Right renal pelvis (tissue), 4 donors: Measurements from ENCODE around the gene GAS6. TPM values are rescaled to one million over a fixed set of nuclear protein-coding genes. Genes with fewer than 3 reads are reported as not detected.

Source experiments
- DNase-seq, 4 donors: peaks; one replicate each; pipeline ENCODE4 v3.0.0-alpha.2; 2013; ENCODE audit warnings: low read depth in 4 of 4, low spot score in 3 of 4, missing footprints in 1 of 4
- polyA plus RNA-seq, 4 donors: library from polyadenylated mRNA; unstranded; fragments of 120-200 nt; gene quantifications; one replicate each; pipeline ENCODE4 v1.2.1, GENCODE V29; 2013; ENCODE audit not compliant: insufficient read length in 4 of 4

Gene GAS6
- polyA plus RNA-seq, 4 donors = 26.2 to 41.4 (median 27.7) TPM

DNA sequence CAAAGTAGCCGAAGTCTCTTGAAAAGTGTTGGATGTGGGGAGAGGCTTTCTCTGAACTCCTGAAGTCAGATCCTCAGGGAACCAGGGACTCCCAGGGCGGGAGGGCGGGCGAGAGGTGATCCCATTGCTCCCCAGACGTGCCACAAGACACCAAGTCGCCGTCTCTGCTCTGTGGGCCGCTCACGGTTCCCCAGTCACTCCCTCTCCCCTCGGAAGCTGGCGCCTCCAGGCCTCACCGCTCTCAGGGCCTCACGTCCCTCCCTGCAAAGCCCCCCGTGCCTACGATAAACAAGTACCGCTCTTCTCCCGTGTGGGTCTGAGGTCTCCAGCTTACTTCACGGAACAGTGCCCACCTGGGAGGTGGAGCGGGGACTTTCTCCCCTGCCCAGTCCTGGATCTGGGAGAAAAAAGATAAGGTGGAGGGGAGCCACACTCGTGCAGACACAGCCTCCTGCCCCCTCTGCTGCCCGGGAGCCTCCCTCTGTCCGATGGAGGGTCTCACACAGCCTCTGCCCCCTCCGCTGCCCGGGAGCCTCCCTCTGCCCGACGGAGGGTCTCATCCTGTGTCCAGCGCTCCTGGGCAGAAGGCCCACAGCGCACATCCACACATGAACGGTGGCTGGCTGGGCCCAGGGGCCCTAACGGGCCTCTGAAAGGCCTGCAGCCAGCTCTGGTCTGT lies 50.7 kb downstream of the GAS6 start:
- DNase-seq = no peak

DNA sequence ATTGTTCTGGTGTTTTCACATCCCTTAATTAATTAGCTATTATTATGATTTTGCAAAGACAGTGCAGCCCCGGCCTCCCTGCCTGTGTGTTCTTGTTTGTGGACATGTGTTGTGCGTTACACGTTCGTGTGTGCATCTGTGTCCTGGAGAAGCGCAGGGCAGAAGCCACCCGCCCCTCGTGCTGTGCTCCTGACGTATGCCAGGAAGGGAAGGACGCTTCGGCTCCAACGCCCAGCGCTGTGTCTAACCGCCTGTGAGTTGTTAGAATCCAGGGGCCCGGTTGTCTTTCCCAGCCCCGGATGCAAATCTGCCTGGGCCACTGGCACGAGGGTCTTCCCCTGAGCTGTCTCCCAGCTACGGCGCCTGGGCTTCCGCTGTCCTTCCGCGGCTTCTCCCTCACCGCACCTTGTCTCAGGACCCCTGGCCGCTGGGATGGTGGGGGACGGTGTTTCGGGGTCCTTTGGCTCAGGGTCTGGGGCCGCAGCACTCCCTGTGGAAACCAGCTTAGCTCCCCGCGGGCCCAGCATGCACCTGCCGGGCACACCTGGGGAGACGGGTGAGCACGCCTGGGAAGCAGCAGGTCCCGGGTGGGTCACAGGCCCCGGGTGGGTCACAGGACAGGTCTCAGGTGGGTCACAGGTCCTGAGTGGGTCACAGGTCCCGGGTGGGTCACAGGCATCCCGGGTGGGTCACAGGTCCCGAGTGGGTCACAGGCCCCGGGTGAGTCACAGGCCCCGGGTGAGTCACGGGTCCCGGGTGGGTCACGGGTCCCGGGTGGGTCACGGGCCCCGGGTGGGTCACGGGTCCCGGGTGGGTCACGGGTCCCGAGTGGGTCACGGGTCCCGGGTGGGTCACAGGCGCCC lies 51.5 kb downstream of the GAS6 start:
- no peak for DNase-seq

DNA sequence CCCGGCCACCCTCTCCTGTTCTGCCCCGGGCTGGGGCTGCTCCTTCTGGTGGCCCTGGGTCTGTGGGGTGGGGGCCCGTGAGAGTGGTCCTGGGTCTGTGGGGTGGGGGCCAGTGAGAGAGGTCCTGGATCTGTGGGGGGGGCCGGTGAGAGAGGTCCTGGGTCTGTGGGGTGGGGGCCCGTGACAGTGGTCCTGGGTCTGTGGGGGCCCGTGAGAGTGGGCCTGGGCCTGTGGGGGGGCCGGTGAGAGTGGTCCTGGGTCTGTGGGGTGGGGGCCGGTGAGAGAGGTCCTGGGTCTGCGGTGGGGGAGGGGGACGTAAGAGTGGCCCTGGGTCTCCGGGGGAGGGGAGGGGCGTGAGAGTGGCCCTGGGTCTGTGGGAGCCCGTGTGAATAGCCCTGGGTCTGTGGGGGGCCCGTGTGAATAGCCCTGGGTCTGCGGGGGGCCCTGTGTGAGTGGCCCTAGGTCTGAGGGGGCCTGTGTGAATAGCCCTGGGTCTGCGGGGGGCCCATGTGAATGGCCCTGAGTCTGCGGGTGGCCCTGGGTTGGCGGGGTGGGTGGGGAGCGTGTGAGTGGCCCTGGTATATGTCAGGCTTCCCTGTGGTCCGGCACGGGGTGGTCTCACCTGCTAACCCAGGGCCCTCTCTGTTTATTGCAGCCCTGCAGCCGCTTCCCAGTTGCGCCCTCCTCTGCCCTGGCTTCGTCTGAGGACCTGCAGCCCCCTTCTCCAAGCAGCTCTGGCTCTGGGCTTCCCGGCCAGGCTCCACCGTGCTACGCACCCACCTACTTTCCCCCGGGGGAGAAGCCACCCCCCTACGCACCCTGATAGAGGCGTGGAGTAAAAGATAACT lies 52.6 kb downstream of the GAS6 start:
- DNase-seq = no peak

DNA sequence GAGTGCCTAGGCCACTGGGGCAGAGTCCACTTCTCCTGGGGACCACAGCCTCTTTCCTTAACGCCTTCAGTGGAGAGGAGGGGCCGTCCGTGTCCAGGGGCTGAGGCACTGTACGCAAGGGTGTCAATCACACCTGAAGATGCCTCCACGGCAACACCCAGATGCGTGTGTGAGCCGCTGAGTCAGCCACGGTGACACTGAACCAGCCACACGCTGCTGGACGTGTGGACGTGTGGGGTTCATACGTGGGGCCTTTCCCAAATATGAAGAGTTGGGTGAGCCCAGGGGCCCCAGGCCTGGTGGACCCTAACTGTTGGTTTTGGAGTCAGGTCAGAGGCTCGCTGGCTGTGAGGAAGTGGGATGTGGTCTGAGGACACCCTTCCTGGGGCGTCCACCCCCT lies 53.2 kb downstream of the GAS6 start:
- no peak for DNase-seq

DNA sequence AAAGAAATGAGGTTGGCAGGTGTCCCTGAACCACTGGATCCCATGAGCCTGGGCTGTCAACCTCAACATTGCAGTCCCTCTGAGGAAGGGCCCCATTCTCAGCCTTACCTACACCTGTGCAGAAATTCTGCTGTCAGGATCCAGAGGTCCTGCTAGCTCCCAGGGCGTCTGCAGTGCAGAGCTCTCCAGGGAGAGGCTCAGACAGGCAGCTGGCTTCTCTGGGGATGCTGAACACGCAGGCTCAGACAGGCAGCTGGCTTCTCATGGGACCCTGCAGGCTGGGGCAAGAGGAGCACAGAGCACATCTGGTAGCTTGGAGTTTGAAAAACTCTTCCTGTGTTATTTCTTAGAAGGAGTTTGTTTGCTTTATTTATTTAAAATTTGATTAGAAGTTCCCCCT lies 53.9 kb downstream of the GAS6 start:
- DNase-seq = no peak

DNA sequence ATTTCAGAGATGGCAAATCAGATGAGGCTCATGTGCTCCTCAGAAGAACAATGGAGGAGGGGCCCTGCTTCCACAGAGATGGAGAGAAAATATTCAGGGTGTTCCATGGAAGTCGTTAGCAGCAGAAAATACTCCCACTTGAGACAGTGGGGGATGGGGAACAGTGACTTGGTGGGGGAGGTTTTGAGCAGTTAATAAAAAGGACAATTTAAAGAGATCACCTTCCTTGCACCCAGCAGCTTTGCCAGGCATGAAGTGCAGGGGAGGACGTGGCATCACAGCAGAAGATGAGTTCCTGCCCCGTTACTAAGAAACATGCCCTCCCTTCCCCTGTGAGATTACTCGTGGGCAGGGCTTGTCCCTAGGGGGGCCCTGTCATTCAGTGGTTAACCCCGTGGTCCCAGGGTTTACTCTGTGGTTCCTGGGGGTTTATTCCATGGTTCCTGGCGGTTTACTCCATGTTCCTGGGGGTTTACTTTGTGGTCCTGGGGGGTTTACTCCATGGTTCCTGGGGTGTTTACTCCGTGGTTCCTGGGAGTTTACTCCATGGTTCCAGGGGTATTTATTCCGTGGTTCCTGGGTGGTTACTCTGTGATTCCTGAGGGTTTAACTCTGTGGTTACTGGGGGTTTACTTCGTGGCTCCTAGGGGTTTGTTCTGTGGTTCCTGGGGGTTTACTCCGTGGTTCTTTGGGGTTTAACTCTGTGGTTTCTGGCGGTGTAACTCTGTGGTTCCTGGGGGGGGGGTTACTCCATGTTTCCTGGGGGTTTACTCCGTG lies 55.6 kb downstream of the GAS6 start:
- DNase-seq = no peak

DNA sequence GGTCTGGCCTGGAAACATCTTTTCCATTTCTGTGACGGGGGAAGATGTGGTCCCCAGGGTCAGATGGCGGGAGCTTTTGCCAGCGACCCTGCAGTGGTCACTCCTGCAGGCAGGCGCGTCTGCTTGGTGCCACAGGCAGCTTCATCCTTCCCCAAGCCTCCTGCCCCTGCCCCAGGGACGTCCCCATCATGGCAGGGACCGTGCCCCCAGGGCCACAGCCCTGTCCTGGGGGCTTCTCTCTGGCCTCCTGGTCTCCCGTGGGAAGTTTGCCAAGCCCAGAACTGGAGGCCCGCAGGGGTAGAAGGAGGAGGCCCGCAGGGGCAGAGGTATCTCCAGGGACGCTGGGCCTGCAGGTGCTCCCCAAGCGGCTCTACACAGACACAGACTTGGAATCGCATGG lies 57.4 kb downstream of the GAS6 start:
- DNase-seq = no peak

DNA sequence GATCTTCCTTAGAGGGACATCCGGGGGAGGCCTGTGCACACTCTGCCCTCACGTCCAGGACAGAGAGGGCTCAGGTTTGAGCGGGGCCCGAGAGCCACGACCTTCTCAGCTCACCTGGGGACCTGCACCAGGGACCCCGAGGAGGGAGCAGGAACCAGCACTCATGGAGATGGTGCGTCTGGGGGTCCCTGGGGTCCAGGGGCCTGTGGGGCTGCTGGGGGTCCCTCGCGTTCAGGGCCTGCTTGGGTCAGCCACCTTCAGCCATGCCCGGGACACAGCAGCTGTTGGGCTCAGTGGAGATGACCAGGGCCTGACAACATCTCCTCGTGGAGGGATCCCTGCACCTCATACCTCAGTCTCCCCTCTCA lies 57.8 kb downstream of the GAS6 start:
- no peak for DNase-seq

DNA sequence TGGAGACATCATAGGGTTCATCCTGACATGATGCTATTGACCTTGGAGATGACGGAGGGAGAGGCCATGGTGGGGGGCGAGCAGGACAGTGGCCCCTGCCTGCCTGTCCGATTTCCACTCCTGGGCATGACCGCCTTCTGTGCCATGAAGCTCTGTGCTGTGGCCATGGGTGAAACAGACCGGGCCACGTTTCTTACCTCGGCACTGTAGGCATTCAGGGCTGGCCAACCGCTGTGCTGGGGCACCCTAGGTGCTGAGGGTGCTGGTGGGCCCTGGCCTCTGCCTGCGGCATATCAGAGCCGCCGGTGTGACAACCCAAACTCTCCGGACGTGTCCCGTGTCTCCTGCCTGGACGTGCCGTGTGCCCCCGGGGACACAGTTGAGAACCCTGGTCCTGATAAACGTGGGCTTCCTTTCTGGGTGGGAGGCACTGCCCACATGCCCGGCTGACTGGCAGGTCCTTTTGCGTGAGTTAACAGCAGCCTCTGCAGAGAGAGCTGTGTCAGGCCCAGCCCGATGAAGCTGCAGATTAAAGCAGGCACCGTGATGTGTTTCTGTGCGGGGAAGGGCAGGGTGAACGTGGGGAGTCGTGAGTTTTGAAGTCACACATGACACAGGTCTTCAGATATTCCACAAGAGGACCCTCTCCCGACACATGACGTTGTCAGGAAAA lies 58.3 kb downstream of the GAS6 start:
- DNase-seq = no peak

DNA sequence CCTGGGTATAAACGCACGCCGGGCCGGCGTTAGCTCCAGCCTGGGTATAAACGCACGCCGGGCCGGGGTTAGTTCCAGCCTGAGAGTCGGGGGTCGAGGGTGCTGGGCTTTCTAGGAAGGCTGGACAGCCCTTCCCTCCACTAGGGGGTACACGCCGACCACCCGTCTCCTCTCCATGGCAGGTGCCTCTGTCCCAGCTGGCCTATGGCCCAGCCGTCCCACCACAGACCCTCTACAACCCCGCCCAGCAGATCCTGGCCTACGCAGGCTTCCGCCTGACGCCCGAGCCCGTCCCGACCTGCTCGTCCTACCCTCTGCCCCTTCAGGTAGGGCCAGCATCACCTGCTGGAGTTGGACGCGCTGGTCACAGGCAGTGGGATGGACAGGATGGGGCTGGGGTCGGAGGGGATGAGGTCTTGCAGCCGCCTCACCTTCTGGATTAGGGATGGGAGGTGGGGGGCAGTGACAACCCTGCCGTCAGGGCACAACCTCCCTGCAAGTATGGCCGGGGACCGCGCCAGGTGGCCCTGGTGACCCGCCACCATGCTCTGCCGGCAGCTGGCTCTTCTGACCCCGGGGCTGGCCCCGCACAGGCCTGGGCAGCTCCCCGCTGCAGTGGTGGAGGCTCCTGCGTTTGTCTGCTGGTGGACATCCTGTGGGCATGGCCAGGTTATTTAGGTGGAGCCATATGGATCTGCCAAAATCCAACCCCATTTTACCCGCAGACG lies 59.0 kb downstream of the GAS6 start:
- no peak for DNase-seq

DNA sequence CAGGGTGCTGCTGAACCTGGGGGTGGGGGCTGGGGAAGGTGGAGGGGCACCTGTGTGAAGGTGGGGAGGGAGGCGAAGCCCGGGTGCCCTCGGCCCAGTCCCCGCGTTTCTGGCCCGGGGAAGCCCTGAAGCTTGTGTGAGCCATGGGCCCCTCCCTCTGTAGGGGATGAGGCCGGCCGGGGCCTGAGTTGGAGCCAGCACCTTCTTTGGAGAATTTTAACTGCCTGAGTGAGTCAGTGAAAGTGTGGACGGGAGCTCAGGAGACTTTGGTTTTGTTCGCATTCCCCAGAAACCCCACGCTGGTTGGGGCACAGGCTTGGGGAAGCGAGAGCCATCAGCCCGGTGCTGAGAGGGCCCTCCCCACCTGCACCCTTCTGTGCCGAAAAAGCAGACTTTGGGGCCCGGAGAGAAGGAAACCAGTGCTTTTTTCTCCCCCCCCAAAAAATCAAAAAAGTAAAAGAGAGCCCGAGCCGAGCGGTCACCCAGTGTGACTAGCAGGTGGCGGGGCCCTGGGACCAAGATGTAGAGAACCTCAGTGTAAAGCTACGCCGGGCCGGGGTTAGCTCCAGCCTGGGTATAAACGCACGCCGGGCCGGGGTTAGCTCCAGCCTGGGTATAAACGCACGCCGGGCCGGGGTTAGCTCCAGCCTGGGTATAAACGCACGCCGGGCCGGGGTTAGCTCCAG lies 59.7 kb downstream of the GAS6 start:
- no peak for DNase-seq

DNA sequence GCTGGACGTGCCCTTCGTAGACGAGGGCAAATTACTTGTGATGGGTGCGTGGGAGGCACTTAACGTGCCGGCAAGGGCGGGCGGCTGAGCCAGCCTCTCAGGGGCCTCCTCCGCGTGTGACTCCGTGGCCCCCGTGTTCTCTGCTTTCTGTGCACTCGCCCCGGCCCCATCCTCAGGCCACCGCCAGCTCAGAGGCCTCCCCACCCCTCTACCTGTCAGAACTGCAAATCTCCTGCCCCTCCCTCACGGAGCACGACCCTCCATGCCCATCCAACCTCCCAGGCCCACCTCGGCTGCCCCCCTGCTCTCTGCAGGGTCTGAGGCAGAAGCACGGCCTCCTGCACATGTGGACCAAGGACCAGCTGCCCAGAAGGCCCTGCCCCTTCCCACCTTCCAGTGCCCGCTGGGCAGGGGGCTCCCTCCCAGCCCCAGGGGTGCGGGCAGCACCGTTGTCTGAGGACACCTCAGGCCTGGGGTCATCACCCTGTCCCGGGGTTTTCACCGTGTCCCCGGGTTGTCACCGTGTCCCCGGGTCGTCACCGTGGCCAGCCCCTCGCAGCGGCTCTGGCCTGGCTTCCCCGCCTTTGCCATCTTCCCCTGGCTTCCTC lies 60.4 kb downstream of the GAS6 start:
- DNase-seq = no peak

DNA sequence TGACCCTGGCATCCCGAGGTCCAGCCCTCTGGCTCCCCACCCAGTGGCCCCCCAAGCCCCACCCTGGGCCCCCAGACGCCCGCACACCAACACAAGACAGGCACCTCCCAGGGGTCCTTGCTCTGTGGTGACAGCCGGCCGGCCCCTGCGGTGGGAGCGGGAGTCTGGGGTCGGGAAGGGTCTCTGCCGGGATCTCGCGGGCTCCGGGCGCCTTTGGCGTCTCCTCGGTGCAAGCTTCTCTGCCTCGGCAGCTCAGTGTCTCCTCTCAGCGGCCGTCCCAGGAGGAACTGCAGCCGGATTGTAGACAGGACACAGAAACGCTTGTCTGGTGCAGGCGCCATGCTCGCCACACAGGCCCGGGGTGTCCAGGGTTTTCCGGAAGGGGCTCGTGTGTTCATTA lies 61.1 kb downstream of the GAS6 start:
- DNase-seq = no peak

DNA sequence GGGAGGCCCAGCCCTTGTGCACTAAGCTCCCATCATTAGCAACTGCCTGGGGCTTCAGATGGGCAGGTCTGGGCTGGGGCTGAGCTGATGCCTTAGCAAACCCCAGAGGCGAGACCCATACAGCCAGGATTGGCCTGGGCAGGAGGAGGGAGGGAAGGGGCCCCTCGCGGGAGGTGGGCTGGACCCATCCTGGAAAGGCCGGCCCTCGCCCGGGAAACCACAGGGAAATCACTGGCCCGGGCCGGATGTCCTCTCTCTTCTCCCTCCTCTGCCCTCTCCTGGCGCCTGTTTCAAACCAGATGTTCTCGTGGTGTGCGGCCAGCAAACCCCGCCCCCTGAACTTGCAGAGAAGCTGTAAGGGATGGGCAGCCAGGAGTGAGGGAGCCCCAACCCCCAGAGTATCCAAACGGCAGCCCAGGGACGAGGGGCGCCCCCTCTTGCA lies 61.8 kb downstream of the GAS6 start:
- DNase-seq = peak in 1 of 4 donors; percentile 54

DNA sequence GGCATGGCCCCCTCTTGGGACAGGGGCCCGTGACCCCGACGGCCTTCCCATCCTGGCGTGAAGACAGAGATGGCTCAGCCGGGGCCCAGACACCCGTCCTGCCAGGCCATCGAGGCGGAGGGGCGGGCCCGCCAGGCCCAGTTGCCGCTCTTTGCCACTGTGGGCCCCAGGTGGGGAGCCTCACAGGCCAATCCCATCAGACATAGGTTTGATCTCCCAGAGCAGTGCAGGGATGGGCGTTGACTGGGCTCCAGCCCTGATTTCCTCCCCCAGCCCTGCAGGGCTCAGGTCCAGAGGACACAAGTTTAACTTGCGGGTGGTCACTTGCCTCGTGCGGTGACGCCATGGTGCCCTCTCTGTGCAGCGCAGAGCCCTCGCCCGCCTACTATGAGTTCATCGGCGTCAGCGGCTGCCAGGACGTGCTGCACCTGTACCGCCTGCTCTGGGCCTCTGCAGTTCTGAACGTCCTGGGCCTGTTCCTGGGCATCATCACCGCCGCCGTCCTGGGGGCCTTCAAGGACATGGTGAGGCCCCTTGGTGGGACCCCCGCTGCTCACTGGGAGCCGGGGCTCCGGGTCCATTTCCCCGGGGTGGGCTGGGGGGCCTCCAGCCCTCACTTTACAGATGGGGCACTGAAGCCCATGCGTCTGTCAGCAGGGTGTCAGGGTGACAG lies 62.5 kb downstream of the GAS6 start:
- DNase-seq = no peak

DNA sequence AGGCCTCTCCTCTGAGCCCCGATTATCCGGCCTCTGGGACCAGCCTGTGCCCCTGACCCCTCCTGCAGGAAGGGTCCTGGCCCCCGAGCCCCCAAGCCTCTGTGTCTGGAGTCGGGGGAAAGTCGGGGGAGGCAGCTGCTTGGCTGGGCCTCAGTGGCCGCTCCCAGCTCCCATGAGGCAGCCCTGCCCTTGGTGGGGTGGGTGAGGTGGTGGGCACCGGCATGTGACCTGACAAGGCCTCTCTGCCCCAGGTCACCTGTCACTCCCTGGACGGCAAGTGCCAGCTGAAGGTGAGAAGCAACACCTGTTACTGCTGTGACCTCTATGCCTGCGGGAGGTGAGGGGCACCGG lies 63.3 kb downstream of the GAS6 start:
- no peak for DNase-seq

DNA sequence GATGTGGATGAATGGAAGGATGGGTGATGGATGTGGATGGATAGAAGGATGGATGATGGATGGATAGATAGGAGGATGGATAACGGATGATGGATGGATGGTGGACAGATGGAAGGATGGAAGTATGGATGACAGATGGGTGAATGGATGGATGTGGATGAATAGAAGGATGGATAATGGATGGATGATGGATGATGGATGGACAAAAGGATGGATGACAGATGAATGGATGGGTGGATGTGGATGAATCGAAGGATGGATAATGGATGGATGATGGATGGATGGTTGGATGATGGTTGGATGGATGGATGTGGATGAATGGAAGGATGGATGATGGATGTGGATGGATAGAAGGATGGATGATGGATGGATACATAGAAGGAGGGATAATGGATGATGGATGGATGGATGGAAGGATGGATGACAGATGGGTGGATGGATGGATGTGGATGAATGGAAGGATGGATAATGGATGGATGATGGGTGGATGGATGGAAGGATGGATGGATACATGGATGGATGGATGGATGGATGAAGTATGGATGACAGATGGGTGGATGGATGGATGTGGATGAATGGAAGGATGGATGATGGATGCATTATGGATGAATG lies 65.6 kb downstream of the GAS6 start:
- no peak for DNase-seq
